ENCODE data around the gene MAPT. TPM values are rescaled to one million over a fixed set of nuclear protein-coding genes. Genes with fewer than 3 reads are reported as not detected.

The MAPT gene
- total RNA-seq, 4 donors from 2014 or later: 4.2 to 11.1 (median 7.3) TPM

DNA sequence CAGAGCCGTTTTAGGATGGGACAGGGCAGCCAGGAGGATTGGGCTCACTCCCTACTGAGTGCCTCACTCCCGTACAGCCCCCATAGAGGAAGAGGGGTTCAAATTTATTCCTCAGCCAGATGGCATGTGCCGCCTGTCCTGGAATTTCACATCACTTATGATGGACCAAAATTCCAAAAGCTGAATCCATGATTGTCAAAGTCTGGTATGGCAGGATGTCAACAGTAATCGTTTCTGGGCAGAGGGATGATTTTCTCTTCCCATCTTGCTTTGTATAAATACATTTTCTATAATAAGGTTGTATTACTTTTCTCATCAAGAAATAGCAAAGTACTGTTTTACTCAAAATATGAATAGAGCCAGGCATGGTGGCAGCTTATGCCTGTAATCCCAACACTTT lies 66.0 kb downstream of the MAPT start:
- WGBS: 79% methylated on average over 4 of the region's 4 CpGs
- no peaks in the 10 kb centered on the region for H3K4me1 ChIP-seq
- no peak overlapping the region for H3K4me3 ChIP-seq
- H3K27ac ChIP-seq (replicated peaks in 1 of 4): no peak overlapping the region
- DNase-seq (ENCODE audit: extremely low spot score): no peak
- TF ChIP-seq EP300 (IDR thresholded peaks at IDR 0.05): no peak
- TF ChIP-seq, protein P1, sequence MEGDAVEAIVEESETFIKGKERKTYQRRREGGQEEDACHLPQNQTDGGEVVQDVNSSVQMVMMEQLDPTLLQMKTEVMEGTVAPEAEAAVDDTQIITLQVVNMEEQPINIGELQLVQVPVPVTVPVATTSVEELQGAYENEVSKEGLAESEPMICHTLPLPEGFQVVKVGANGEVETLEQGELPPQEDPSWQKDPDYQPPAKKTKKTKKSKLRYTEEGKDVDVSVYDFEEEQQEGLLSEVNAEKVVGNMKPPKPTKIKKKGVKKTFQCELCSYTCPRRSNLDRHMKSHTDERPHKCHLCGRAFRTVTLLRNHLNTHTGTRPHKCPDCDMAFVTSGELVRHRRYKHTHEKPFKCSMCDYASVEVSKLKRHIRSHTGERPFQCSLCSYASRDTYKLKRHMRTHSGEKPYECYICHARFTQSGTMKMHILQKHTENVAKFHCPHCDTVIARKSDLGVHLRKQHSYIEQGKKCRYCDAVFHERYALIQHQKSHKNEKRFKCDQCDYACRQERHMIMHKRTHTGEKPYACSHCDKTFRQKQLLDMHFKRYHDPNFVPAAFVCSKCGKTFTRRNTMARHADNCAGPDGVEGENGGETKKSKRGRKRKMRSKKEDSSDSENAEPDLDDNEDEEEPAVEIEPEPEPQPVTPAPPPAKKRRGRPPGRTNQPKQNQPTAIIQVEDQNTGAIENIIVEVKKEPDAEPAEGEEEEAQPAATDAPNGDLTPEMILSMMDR (IDR thresholded peaks at IDR 0.05): no peak
- TF ChIP-seq POLR2AphosphoS5 (IDR thresholded peaks at IDR 0.05): no peak
- no peak for TF ChIP-seq POLR2A (IDR thresholded peaks at IDR 0.05; ENCODE audit: low read depth)
- H3K36me3 ChIP-seq: peaks cover 0 to 7% (median 0%) of the 10 kb centered on the region in 4 donors
- no peaks in the 10 kb centered on the region for H3K27me3 ChIP-seq
- intact Hi-C loops (cut with DNase I): no loop called here
- H3K9me3 ChIP-seq: no peaks in the 10 kb centered on the region

DNA sequence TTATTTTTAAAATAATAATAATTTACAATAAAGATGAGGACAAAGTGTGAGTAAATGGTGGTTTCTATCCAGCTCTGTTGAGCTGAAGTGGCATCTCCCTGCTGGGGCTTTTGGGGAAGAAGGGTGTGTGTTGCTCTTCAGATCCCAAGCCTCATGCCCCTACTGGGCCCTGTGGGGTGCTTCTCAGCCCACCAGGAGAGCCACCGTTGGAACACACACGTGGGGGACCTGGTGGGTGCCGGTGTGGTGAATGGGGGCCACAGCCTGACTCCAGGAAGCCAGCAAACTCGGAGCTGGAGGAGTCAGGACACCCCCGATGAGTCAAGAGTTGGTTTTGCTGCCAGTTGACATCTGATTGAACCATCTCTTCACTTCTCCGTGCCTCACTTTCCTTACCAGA lies 66.9 kb downstream of the MAPT start:
- H3K4me3 ChIP-seq: no peak overlapping the region
- no peak overlapping the region for H3K27ac ChIP-seq (replicated peaks in 1 of 4)
- 84% methylated on average over 6 of the region's 6 CpGs for WGBS
- H3K36me3 ChIP-seq: peaks cover 0 to 7% (median 0%) of the 10 kb centered on the region in 4 donors
- H3K27me3 ChIP-seq: no peaks in the 10 kb centered on the region
- peaks cover 0 to 8% (median 6%) of the 10 kb centered on the region in 4 donors for H3K4me1 ChIP-seq
- intact Hi-C loops (cut with DNase I): no loop called here
- DNase-seq (ENCODE audit: extremely low spot score): no peak
- TF ChIP-seq, protein P1 (IDR thresholded peaks at IDR 0.05): no peak
- H3K9me3 ChIP-seq: no peaks in the 10 kb centered on the region

GRCh38 chr17:45962221-45962972 lies 68.0 kb downstream of the MAPT start:
- Histone ChIP-seq H3K9me3 (no peaks in the 10 kb centered on the region), H3K27ac (replicated peaks in 1 of 4) (no peak overlapping the region), H3K4me1 (peaks cover 0 to 10% (median 8%) of the 10 kb centered on the region in 4 donors), H3K36me3 (peaks cover 0 to 7% (median 0%) of the 10 kb centered on the region in 4 donors), H3K27me3 (no peaks in the 10 kb centered on the region), H3K4me3 (no peak overlapping the region)
- DNase-seq (ENCODE audit: extremely low spot score): no peak
- TF ChIP-seq POLR2AphosphoS5 (IDR thresholded peaks at IDR 0.05) (no peak), EP300 (IDR thresholded peaks at IDR 0.05) (no peak), POLR2A (IDR thresholded peaks at IDR 0.05; ENCODE audit: low read depth) (no peak)
- TF ChIP-seq, protein P1 (IDR thresholded peaks at IDR 0.05): no peak
- intact Hi-C loops (cut with DNase I): no loop called here
- 90% methylated on average over 12 of the region's 12 CpGs for WGBS

DNA sequence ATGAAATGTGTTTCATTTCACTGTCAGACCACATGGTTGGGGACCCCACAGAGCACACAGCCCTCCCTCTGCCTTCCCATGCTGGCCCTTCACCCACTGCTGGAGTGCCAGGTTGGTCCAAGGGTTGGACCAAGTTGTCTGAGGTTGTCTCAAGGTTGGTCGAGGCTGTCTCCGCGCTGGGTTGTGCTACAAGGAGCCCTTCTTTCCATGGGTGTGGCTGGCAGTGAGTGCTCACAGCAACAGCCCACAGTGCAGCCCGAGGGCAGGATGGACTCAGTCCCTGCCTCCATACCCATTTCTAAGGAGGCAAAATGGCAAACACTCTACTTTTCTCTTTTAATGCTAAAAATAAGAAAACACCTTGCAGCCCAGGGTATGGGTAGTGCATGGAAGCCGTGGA lies 68.9 kb downstream of the MAPT start:
- Histone ChIP-seq H3K4me1 (peaks cover 0 to 10% (median 8%) of the 10 kb centered on the region in 4 donors), H3K27ac (replicated peaks in 1 of 4) (no peak overlapping the region), H3K27me3 (no peaks in the 10 kb centered on the region), H3K36me3 (peaks cover 0 to 7% (median 0%) of the 10 kb centered on the region in 4 donors), H3K9me3 (no peaks in the 10 kb centered on the region), H3K4me3 (no peak overlapping the region)
- TF ChIP-seq EP300 (IDR thresholded peaks at IDR 0.05) (no peak), POLR2AphosphoS5 (IDR thresholded peaks at IDR 0.05) (no peak), POLR2A (IDR thresholded peaks at IDR 0.05; ENCODE audit: low read depth) (no peak)
- TF ChIP-seq, protein P1 (IDR thresholded peaks at IDR 0.05): no peak
- no peak for DNase-seq (ENCODE audit: extremely low spot score)
- 84% methylated on average over 5 of the region's 5 CpGs for WGBS
- intact Hi-C loops (cut with DNase I): no loop called here

DNA sequence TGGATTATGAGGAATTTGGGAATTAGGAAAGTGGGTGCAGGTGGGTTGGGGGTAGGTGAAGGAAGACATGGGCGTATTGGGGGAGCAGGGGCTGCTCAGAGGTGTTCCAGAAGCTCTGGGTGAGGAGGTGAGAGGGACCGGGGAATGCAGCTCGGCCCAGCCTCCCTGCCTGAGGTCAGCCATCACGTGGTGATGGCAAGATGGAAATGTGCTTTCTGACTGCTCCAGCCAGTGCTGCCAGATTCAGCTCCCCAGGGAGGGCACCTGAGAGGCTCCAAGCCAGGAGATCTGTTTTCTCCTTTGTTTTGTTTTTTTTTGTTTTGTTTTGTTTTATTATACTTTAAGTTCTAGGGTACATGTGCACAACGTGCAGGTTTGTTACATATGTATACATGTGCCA lies 69.5 kb downstream of the MAPT start:
- H3K27ac ChIP-seq (replicated peaks in 1 of 4): no peak overlapping the region
- no peaks in the 10 kb centered on the region for H3K9me3 ChIP-seq
- 50% methylated on average over 5 of the region's 5 CpGs for WGBS
- H3K4me1 ChIP-seq: peaks cover 0 to 10% (median 8%) of the 10 kb centered on the region in 4 donors
- H3K27me3 ChIP-seq: no peaks in the 10 kb centered on the region
- H3K36me3 ChIP-seq: peaks cover 0 to 7% (median 0%) of the 10 kb centered on the region in 4 donors
- TF ChIP-seq POLR2A (IDR thresholded peaks at IDR 0.05; ENCODE audit: low read depth): no peak
- TF ChIP-seq, protein P1 (IDR thresholded peaks at IDR 0.05): no peak
- TF ChIP-seq EP300 (IDR thresholded peaks at IDR 0.05): no peak
- TF ChIP-seq POLR2AphosphoS5 (IDR thresholded peaks at IDR 0.05): no peak
- DNase-seq (ENCODE audit: extremely low spot score): no peak
- no peak overlapping the region for H3K4me3 ChIP-seq
- intact Hi-C loops (cut with DNase I): no loop called here
